Fibroblast of skin of left quadriceps (primary cell): ENCODE results near the gene SIT1.
"Not testable (repeated sequence)": the region's sequence is repeated elsewhere in the genome, so short reads cannot be mapped to it uniquely, and the experiment has no call there.

ENCODE experiments used
- DNase-seq, 2 experiments: peaks; one replicate each; pipeline ENCODE4 v3.0.0-alpha.2; 2013; ENCODE audit warnings: low read depth in 2 of 2

SIT1 gene

DNA sequence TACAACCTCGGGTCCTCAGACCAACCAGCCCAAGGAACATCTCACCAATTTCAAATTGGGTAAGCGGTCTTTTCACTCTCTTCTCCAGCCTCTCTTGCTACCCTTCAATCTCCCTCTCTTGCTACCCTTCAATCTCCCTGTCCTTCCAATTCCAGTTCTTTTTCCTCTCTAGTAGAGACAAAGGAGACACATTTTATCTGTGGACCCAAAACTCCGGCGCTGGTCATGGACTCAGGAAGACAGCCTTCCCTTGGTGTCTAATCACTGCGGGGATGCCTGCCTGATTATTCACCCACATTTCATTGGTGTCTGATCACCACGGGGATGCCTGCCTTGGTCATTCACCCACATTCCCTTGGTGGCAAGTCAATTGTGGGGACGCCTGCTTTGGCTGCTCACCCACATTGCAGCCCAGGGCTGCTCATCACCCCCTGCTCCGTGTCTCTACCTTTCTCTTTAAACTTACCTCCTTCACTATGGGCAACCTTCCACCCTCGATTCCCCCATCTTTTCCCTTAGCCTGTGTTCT lies 13.2 kb downstream of the SIT1 start:
- not testable (repeated sequence) for DNase-seq

DNA sequence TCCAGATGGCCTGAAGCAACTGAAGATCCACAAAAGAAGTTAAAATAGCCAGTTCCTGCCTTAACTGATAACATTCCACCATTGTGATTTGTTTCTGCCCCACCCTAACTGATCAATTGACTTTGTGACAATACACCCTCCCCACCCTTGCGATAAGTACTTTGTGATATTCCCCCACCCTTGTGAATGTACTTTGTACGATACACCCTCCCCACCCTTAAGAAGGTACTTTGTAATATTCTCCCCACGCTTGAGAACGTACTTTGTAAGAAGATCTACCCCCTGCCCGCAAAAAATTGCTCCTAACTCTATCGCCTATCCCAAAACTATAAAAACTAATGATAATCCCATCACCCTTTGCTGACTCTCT lies 13.9 kb downstream of the SIT1 start:
- DNase-seq: not testable (repeated sequence)

DNA sequence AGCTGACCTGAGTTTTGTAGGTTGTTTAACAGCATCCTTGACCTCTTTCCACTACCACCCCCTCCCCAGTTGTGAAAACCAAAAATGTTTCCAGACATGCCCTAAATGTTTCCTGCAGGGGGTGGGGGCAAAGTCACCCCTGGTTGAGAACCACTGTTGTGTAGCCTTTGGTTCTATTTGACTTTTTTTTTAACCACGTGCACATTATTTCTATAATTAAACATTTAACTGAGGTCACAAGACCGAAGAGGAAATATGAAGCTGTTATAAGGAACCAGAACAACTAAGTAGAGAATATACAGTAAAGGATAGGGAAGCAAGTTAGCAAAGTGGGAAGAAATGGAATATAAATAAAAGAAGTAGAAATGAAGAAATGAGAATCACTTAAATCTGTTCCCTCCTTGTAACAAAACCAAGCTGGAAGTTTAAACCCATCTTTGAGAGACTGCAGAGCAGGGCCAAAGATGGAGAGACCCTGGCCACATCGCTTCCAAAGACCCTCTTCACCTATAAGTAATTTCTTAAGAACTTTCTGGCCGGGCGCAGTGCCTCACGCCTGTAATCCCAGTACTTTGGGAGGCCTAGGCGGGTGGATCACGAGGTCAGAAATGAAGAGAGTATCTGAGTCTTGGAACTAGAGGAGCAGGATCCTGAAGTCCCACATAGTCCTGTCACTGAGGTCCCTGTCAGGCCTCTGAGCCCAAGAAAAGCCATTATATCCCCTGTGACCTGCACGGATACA lies 14.4 kb downstream of the SIT1 start:
- no peak for DNase-seq

DNA sequence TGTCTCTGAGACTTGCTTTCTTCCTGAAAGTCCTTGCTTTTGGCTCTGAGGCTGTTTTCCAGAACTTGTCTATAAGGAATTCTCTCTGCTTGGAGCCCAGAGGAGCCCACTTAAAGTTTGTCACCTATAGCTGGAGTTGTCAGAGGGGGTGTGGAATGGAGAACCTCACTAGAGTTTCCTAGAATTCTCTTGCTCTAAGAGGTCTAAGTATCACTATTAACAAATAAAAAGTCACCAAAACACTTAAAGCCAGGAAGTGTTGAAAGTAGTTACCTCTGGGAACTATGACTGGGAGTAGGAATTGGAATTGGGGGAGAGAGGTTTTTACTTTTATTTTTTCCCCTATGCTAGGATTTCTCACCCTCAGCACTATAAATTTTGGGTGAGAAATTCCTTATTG lies 15.0 kb downstream of the SIT1 start:
- no peak for DNase-seq

DNA sequence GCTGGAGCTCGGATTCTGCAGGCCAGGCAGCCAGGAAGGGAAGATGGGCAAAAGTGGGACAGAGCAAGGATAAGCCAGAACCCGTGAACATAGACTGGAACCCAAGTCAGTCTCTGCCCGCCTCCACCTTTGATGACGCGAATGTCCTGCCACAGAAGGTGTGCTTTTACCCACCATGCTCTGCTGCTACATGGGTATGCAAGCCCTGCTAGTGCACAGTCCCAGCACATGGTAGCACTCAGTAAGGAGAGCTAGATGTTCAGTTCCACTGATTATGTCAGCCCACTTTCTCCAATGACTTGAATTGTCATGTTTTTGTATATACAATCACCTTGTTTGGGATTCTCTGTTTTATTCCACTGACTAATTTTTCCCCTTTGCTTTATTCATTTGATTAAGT lies 21.1 kb downstream of the SIT1 start:
- DNase-seq: no peak

DNA sequence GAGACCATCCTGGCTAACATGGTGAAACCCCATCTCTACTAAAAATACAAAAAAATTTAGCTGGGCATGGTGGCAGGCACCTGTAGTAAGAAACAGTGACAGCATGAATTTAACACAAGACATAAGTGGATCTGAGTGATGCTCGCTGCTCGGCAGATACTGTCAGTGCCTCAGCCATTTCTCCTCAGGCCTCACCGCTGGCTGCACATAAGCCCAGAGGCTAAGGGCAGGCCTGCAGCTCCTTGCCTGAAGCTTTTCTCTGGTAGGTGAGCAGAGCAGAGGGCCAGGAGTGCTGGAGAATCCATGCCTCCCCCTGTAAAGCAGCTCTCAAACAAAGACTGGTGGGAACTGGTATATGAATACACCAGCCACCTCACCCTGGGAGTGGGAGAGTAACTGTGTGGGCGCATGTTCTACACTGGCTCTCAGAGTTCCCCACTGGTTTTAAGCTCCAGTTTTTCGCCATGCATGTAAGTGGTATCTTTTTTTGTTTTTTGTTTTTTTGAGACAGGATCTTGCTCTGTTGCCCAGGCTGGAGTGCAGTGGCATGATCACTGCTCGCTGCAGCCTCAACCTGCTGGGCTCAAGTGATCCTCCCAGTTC lies 22.2 kb downstream of the SIT1 start:
- DNase-seq: no peak

DNA sequence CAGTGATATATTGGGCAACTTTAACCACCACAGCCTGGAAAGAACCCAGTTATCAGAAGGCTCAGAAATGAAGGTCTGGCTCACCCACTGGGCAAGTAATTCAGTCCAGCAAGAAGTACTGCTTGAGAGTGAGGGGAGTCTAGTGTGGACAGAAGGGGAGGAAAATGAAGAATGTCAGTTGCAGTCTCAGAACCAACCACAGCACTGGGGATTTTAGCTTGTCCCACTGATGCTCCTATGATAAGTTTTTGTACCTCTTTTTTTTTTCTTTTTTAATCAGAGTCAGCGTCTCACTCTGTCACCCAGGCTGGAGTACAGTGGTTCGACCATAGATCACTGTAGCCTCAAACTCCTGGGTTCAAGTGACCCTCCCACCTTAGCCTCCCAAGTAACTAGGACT lies 23.2 kb downstream of the SIT1 start:
- DNase-seq: no peak

DNA sequence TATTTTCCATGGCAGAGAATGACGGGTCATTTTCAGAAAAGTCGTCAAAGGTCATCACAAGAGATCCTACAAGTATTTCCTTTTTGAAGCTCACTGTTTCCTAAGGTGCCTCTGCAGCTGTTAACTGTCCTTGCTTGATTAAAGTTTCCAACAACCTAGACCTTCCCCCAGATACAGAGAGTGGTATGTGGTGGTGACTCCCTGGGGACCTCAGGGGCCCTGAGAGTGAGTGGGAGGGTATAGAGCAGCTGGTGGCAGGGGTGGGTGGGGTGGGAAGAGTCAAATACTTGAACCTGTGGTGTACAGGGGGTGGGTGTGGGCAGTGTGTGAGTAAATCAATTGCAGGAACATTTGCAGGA lies 31.0 kb downstream of the SIT1 start:
- no peak for DNase-seq

DNA sequence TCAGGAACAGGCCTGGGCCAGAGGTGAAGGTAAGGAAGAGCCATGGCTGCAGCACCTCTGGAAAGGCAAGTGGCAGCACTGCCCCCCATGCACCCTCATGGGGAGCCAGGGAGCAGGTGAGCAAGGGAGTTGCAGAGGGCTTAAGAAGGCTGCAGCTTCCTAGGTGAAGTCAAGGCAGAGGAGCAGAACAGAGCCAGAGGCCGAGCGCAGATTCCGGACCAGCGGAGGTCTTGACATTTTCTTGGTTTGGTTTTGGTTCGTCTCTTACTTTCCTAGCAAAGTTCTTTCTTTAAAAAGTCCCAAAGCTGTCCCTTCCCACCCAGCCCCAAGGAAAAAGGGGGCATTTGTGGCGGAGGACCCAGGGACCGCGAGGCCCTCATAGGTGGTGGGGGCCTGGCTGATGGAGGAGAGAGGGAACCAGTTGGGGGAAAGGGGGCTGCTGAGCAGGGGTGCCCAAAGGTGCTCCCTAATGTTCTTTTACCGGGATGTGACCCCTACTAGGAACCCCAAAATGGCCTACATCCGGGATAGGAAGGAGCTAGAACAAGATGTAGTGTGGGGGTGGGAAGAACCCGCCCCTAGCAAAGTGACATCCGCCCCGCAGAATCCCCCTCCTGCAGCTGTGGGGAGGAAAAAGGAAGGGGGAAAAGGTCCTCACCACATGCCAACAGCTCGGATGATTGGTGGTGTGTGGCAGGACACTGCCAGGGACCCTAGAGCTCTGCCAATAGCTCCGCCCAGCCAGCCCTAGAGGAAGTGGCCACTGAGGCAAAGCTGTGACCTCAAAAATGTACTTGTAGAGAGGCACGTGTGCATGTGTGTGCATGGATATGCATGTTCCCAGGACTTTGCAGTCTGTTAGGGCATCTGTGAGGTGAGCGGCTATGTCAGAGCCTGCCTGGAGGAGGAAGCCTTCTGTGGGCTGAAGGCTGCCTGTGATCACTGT lies 31.6 kb downstream of the SIT1 start:
- no peak for DNase-seq

DNA sequence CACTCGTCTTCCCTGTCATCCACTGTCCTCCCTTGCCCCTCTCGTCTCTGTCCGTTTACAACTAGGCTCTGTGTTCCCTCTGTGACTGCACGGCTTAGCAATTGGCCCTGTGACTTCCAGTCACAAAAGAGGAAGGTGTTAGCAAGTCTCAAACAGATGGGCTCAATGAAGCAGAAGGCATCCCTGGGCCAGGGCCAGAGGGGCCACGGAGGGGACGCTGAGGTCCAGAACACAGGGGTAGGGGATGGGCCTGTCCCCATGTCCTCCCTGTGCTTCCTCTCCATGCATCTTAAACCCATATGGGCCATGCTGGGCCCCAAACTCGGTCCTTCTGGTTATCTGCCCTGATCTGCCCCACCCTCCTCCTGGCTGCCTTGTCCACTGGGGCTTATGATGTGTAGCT lies 32.4 kb downstream of the SIT1 start, which contains the start of gene CD72:
Gene CD72 (minus strand): TSS at position 89 of the 403 bp plus-strand sequence. CDS start 110 bp downstream, outside the sequence.
- DNase-seq: no peak

DNA sequence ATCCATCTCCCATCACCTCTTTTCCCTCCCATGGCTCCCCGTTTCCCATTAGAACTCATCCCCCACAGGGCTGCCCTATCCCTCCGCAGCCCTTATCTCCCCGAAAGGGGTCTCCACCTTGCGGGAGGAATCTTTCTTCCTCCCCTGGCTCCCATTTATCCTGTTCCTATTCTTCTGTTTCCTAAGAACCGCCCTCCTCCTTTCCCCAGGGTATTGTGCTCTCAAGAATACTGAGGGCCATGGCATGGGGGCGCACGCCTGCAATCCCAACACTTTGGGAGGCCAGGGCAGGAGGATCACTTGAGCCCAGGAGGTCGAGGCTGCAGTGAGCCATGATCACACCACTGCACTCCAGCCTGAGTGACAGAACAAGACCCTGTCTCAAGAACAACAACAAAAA lies 33.2 kb downstream of the SIT1 start:
- no peak for DNase-seq

DNA sequence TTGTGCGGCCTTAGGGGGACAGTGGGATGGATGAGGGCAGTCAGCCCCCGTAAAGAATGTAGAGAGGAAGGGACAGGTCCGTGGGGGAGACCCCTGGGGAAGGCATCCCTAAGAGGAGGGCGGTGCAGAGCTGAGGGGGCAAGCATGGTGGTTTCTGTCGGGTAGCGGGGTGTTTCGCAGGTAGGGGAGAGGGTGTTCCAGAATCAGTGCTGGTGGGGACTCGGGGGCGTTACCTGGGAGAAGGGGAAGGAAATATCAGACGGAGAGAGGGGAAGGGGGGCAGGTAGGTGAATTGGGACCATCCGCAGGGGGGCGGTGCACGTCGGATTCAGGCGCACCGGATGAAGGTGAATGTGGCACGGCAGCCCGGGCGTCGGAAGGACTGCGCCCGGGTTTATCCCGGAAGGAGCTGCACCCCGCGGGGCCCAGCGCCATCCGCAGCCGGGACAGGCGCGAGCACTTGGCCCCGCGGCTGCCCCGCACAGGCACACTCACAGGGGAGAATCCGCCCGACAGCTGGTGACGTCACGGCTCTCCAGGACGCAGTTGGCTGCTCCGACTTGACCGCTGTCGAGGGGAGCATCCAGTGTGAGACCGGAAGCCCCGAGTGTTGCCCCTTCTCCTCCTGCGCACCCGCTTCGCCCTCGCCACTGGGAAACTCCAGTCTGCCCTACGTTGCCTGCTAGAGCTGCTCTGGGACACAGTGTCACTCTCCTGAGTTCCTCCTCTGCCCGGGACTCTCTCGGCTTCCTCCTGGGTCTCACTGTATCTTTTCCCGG lies 33.9 kb downstream of the SIT1 start:
- DNase-seq: no peak

DNA sequence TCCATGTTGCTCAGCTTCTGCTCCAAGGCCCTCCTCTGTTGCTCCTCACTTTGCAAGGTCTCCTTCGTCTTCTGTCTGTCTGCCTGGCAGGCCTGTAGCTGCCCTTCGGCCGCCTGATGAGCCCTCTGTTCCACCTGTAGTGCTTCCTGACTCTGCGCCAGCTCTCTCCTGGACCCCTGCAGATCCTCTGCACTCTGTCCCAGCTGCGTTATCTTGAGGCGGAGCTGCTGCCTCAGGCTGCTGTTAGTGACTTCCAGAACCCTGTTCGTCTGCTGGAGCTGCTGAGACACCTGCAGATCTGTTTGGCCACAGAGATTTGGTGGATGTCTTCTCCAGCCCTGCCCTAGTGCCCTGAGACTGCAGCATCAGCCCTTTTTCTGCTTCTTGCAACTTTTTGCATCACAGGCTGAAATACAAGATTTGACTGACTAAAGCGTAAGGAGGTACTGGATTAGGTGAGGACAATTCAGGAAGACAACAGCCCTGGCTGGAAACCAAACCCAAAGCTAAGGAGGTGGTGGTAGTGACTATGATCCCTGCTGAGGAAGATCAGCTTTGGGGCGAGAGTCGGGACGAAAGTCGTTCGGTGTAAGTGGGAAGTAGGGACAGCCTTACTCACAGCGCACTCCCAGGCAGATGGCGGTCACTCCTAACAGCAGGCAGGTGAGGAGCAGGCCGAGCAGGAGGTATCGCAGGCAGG lies 34.6 kb downstream of the SIT1 start:
- no peak for DNase-seq

DNA sequence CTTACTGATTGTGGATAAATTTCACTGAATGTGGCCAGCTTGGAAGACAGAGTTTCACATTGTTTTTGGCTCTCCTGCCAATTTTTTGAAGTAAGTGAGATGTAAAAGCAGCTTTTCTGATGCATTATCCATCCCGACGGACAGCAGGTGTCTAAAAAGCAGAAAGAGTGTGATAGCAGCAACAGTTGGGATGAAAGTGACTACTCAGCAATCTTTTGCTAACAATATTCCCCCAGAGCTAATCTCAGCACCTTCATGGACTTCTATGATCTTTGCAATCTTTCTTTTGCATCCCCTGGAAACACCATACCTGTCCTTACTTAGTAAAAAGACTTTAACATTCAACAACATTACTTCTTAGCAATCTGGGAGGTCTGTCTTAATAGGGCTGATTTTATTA lies 37.9 kb downstream of the SIT1 start:
- no peak for DNase-seq

DNA sequence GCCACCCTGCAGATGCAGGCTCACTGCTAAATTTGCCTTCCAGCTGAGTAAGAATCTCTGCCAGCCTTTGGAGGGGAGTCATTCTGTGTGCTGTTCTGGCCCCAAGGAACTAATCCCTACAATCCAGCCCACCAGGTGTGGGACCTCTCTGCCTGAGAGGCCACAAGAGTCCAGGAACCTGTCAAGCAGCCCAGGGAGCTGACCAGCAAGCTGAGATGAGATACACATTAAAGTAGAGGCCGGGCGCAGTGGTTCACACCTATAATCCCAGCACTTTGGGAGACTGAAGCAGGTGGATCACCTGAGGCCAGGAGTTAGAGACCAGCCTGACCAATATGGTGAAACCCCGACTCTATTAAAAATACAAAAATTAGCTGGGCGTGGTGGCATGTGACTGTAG lies 38.7 kb downstream of the SIT1 start:
- DNase-seq: not testable (repeated sequence)

DNA sequence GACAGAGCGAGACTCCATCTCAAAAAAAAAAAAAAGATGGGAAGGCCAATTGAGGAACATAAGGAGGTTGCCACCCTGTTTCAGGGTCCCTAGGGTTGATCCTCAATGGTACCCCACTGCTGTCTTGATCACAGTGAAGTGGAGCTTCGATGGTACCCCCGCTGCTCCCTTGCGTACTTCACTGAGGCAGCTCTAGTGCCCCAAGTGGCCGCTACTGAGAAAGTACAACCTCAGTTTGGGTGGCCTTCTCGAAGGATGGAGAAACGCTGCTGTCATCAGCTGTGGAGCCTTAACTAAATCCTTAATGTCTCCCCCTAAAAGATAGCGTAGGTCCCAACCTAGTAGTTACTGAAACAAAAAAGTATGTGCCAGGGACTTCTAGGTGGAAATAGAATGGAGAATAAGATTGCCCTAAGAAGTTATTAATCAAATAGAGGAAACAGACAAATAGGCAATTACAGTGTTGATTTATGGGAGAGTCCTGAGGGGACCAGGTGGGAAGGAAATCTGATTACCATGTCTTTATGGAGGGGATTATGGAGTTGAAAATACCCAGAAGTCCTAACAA lies 39.4 kb downstream of the SIT1 start:
- peak in 1 of 2 experiments; percentile 5 for DNase-seq

DNA sequence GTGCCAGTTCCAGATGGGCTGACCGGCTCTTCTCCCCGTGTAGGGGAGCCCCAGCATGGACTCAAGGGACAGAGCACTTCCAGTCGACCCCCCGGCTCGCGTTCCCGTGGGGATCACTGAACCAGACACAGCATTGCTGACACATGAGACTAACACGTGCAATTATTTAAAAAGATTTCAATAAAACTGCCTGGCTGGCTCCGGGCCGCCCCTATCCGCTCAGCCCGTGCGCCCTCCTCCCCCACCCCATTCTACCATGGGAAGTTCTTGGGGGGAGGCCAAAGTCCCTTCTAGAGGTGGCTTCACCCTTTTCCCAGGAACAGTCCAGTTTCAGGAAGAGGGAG lies 40.9 kb downstream of the SIT1 start:
- DNase-seq: no peak

DNA sequence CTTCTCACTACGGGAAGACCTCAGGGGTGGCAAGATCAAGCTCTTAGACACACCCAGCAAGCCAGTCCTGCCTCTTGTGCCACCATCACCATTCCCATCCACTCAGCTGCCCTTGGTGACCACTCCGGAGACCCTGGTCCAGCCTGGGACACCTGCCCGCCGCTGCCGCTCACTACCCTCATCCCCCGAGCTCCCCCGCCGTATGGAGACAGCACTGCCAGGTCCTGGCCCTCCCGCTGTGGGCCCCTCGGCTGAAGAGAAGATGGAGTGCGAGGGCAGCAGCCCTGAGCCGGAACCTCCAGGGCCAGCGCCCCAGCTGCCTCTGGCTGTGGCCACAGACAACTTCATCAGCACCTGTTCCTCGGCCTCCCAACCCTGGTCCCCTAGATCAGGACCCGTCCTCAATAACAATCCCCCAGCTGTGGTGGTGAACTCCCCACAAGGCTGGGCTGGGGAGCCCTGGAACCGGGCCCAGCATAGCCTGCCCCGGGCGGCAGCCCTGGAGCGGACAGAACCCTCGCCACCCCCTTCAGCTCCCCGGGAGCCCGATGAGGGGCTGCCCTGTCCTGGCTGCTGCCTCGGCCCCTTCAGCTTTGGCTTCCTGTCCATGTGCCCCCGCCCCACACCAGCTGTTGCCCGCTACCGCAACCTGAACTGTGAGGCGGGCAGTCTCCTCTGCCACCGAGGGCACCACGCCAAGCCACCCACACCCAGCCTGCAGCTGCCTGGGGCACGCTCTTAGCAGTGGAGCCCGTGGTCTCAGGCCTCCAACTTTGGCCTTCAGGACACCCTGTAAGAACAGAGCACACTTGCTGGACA lies 41.5 kb downstream of the SIT1 start:
- no peak for DNase-seq

DNA sequence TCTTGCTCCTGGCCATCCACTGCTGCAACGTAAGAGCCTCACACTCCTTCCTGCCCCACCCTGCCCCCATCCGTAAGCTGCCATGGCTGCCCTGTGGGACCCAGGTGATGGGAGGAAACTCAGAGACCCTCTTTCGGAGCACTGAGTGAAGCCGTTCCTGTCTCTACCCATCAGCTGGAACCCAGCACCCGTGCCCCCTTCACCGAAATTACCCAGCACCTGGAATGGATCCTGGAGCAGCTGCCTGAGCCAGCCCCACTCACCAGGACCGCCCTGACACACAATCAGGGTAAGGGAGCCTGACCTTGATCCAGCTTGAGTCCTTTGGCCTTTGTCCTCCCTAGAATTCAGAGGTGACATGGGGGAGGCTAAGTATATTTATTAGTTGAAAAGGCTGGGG lies 42.5 kb downstream of the SIT1 start:
- no peak for DNase-seq

DNA sequence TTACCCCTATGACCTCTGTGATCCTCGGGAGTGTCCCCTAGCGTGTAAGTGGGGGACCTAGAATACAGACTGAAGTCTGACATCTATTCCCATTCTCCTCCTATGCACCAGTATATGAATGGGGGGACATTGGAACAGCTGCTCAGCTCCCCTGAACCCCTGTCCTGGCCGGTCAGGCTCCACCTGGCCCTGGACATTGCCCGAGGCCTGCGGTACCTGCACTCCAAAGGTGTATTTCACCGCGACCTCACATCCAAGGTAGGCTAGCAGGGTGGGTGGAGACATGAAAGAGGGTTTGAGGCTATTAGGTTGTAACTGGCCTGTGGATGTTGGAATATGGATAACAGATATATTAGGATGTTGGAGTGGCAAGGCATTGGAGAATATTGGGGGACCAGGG lies 44.0 kb downstream of the SIT1 start:
- DNase-seq: no peak
